ENCODE measurements around the gene KIF2B.
"Not testable (repeated sequence)": the region's sequence is repeated elsewhere in the genome, so short reads cannot be mapped to it uniquely, and the experiment has no call there.

The KIF2B gene

DNA sequence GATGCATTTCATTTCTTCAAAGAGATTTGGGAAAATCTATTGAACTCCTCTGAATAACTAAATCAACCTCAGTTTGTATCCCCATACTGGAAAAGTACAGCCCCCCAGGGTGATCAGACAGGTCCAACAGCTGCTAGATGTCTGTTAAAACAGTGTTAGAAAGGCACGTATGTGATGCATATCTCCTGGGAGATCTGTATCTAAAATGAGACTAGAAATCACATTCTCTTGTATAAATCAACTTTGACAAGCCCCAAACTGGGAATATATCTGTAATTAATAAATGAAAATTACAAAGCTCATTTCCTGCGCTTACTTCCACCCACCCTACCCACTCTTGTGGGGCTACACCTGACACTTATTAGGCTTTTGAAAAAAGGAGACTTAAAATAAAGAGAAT is 3.8 kb upstream of the KIF2B start:
- no peaks in the 10 kb centered on the region for H3K9me3 ChIP-seq (ENCODE audit: low read length)
- no peaks in the 10 kb centered on the region for H3K36me3 ChIP-seq (ENCODE audit: insufficient read depth, low read length)

DNA sequence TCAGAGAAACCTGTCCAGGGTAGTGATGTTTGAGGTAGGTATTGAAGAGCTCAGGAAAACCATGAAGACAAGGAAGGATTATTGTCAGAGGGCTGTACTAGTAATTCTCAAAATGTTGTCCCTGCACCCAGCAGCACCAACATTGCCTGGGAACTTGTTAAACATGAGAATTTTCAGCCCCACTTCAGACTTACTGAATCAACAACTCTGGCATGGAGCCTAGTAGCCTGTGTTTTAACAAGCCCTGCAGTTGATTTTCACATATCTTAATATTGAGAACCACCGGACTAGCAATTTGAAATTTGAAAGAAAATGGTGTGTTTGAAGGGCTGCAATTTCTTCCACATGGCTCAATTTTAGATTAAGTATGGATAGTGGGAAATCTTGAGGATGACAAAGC is 2.8 kb upstream of the KIF2B start:
- Histone ChIP-seq H3K4me1 (ENCODE audit: insufficient read depth, low read length) (no peaks in the 10 kb centered on the region), H3K4me3 (ENCODE audit: low read depth in 1 of 2, low read length in 2 of 2) (no peak overlapping the region), H3K27me3 (ENCODE audit: control insufficient read depth in 1 of 2, insufficient read depth in 2 of 2, low read length in 2 of 2) (no peaks in the 10 kb centered on the region), H3K36me3 (ENCODE audit: insufficient read depth, low read length) (no peaks in the 10 kb centered on the region), H3K27ac (ENCODE audit: low read depth, low read length) (no peak overlapping the region), H3K9ac (ENCODE audit: low read length) (no peak overlapping the region), H3K9me3 (ENCODE audit: low read length) (no peaks in the 10 kb centered on the region)

More for the DNA sequence above, 3.8 kb upstream of the KIF2B start:
- H3K27ac ChIP-seq (ENCODE audit: low read depth, low read length): no peak overlapping the region
- no peaks in the 10 kb centered on the region for H3K27me3 ChIP-seq (ENCODE audit: control insufficient read depth in 1 of 2, insufficient read depth in 2 of 2, low read length in 2 of 2)
- H3K4me1 ChIP-seq (ENCODE audit: insufficient read depth, low read length): no peaks in the 10 kb centered on the region
- H3K9ac ChIP-seq (ENCODE audit: low read length): no peak overlapping the region
- no peak overlapping the region for H3K4me3 ChIP-seq (ENCODE audit: low read depth in 1 of 2, low read length in 2 of 2)

DNA sequence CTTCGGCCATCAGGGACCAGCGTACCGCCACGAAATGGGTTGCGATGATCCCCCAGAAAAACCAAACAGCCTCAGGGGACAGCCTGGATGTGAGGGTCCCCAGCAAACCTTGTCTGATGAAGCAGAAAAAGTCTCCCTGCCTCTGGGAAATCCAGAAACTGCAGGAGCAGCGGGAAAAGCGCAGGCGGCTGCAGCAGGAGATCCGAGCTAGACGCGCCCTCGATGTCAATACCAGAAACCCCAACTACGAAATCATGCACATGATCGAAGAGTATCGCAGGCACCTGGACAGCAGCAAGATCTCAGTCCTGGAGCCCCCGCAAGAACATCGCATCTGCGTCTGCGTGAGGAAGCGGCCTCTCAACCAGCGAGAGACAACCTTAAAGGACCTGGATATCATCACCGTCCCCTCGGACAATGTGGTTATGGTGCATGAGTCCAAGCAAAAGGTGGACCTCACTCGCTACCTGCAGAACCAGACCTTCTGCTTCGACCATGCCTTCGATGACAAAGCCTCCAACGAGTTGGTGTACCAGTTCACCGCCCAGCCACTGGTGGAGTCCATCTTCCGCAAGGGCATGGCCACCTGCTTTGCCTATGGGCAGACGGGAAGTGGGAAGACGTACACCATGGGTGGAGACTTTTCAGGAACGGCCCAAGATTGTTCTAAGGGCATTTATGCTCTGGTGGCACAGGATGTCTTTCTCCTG is 769 bp downstream of the KIF2B start:
- H3K4me3 ChIP-seq (ENCODE audit: low read depth in 1 of 2, low read length in 2 of 2): no peak overlapping the region
- H3K9me3 ChIP-seq (ENCODE audit: low read length): no peaks in the 10 kb centered on the region
- no peak overlapping the region for H3K9ac ChIP-seq (ENCODE audit: low read length)
- H3K36me3 ChIP-seq (ENCODE audit: insufficient read depth, low read length): no peaks in the 10 kb centered on the region
- no peaks in the 10 kb centered on the region for H3K4me1 ChIP-seq (ENCODE audit: insufficient read depth, low read length)
- H3K27me3 ChIP-seq (ENCODE audit: control insufficient read depth in 1 of 2, insufficient read depth in 2 of 2, low read length in 2 of 2): no peaks in the 10 kb centered on the region
- H3K27ac ChIP-seq (ENCODE audit: low read depth, low read length): no peak overlapping the region

DNA sequence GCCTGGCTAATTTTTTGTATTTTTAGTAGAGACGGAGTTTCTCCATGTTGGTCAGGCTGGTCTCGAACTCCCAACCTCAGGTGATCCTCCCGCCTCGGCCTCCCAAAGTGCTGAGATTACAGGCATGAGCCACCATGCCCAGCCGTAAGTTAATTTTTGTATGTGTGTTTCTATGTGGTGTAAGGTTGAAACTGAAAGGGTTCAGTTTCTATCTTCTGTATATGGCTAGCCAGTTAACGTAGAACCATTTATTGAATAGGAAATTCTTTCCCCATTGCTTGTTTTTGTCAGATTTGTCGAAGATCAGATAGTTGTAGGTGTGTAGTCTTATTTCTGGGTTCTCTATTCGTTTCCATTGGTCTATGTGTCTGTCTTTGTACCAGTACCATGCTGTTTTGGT is 12.0 kb downstream of the KIF2B start:
- not testable (repeated sequence) for H3K4me3 ChIP-seq (ENCODE audit: low read depth in 1 of 2, low read length in 2 of 2); H3K9me3 ChIP-seq (ENCODE audit: low read length); H3K36me3 ChIP-seq (ENCODE audit: insufficient read depth, low read length); H3K9ac ChIP-seq (ENCODE audit: low read length); H3K4me1 ChIP-seq (ENCODE audit: insufficient read depth, low read length); H3K27me3 ChIP-seq (ENCODE audit: control insufficient read depth in 1 of 2, insufficient read depth in 2 of 2, low read length in 2 of 2); H3K27ac ChIP-seq (ENCODE audit: low read depth, low read length)

DNA sequence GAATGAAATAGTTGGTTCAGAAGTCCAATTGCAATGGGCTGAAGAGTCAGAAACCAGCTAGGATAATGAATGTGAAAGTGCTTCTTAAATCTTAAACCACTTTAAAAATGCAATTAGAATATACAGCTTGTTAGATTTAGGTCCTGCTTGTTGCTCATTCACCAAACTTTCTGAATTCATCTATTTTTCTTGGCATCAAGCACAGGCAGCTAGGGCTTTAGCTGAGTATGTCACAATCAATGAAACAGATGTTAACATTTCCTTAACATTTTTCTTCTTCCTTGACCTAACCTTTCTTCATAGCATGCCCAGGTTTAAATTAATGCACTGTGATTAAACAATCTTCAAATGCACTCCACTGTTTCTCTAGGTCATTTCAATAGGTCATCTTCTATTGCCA is 14.4 kb downstream of the KIF2B start:
- H3K4me1 ChIP-seq (ENCODE audit: insufficient read depth, low read length): no peaks in the 10 kb centered on the region
- no peak overlapping the region for H3K27ac ChIP-seq (ENCODE audit: low read depth, low read length)
- H3K36me3 ChIP-seq (ENCODE audit: insufficient read depth, low read length): no peaks in the 10 kb centered on the region
- no peak overlapping the region for H3K4me3 ChIP-seq (ENCODE audit: low read depth in 1 of 2, low read length in 2 of 2)
- H3K9ac ChIP-seq (ENCODE audit: low read length): no peak overlapping the region
- no peaks in the 10 kb centered on the region for H3K27me3 ChIP-seq (ENCODE audit: control insufficient read depth in 1 of 2, insufficient read depth in 2 of 2, low read length in 2 of 2)
- no peaks in the 10 kb centered on the region for H3K9me3 ChIP-seq (ENCODE audit: low read length)

DNA sequence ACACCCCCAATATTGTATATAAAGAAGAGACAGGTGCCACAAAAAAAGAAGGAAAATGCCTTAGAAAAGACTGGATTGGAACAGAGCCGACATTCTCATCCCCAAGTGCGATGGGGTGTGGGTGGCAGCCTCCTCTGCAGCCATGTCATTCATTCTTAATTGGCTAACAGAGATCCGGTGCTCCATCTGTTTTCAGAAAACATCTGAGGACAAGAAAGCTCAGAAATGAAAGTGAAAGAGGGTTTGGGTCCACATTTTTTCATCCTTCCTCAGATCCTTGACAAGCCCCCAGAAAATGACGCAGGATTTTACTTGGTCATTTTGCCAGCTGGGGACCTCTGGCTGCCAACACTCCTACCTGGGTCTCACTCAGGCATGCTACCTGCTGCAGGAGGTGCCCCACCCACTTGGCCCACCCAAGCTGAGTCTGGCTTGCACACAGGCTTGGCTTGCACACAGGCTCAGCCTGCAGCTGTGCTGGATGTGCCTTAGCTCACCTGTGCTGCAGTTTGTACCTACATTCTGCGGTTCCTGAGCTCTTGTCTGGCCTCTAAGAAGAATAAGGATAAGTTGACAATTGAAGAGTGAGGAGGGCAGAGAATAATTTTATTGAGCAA is 21.9 kb downstream of the KIF2B start:
- Histone ChIP-seq H3K9me3 (ENCODE audit: low read length) (no peaks in the 10 kb centered on the region), H3K4me1 (ENCODE audit: insufficient read depth, low read length) (no peaks in the 10 kb centered on the region), H3K9ac (ENCODE audit: low read length) (no peak overlapping the region), H3K27ac (ENCODE audit: low read depth, low read length) (no peak overlapping the region), H3K36me3 (ENCODE audit: insufficient read depth, low read length) (no peaks in the 10 kb centered on the region), H3K4me3 (ENCODE audit: low read depth in 1 of 2, low read length in 2 of 2) (no peak overlapping the region), H3K27me3 (ENCODE audit: control insufficient read depth in 1 of 2, insufficient read depth in 2 of 2, low read length in 2 of 2) (no peaks in the 10 kb centered on the region)

DNA sequence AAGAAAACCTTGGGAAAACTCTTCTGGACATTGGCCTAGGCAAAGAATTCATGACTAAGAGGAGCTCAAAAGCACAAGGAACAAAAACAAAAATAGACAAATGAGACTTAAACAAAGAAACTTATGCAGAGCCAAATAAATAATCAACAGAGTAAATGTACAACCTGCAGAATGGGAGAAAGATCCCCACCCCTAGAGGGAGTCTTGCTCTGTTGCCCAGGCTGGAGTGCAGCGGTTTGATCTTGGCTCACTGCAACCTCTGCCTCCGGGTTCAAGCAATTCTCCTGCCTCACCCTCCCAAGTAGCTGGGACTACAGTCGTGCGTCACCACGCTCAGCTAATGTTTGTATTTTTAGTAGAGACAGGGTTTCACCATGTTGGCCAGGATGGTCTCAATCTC is 48.4 kb downstream of the KIF2B start:
- H3K9ac ChIP-seq (ENCODE audit: low read length); H3K4me1 ChIP-seq (ENCODE audit: insufficient read depth, low read length); H3K4me3 ChIP-seq (ENCODE audit: low read depth in 1 of 2, low read length in 2 of 2): not testable (repeated sequence)

More for the DNA sequence above, 48.4 kb downstream of the KIF2B start:
- not testable (repeated sequence) for H3K27me3 ChIP-seq (ENCODE audit: control insufficient read depth in 1 of 2, insufficient read depth in 2 of 2, low read length in 2 of 2); H3K27ac ChIP-seq (ENCODE audit: low read depth, low read length); H3K36me3 ChIP-seq (ENCODE audit: insufficient read depth, low read length); H3K9me3 ChIP-seq (ENCODE audit: low read length)

All from muscle layer of colon (tissue), 2 donors.